Psoas muscle (tissue), 8 donors: ENCODE results near the gene TSHZ2. TPM values are rescaled to one million over a fixed set of nuclear protein-coding genes. Genes with fewer than 3 reads are reported as not detected.

ENCODE experiments used
- ATAC-seq, 4 donors: fragments of 200-7000 bp; cut with Tn5 transposase; one replicate each; pipeline ENCODE4 v1.9.1; 2020; ENCODE audit warnings: moderate library complexity in 3 of 4, mild to moderate bottlenecking in 2 of 4
- DNase-seq, 2 donors: peaks; one replicate each; pipeline ENCODE4 v3.0.0-alpha.2; 2020
- H3K27ac ChIP-seq: fragments of 200-600 bp; one replicate; pipeline ENCODE4 v1.8.0; 2022
- H3K27me3 ChIP-seq, 3 donors: fragments of 200-600 bp in 1 of 3; one replicate each; pipeline versions ENCODE4 v1.6.1 to v1.8.0; 2013 to 2022; ENCODE audit warnings: low read length in 2 of 3, mild to moderate bottlenecking in 2 of 3, moderate library complexity in 1 of 3; ENCODE audit not compliant: insufficient read depth in 3 of 3
- H3K36me3 ChIP-seq, 2 donors: fragments of 200-600 bp in 1 of 2; one replicate each; pipeline versions ENCODE4 v1.6.1 to v1.8.0; 2013 to 2022; ENCODE audit warnings: low read depth in 1 of 2, mild to moderate bottlenecking in 1 of 2, moderate library complexity in 1 of 2; ENCODE audit not compliant: insufficient read depth in 1 of 2
- H3K4me1 ChIP-seq: fragments of 200-600 bp; one replicate; pipeline ENCODE4 v1.8.0; 2022
- H3K4me3 ChIP-seq: fragments of 200-600 bp; one replicate; pipeline ENCODE4 v1.8.0; 2022; ENCODE audit warnings: mild to moderate bottlenecking
- H3K9me3 ChIP-seq: fragments of 200-600 bp; one replicate; pipeline ENCODE4 v1.8.0; 2022
- WGBS, 3 donors: extraction: QIAGEN DNeasy Blood & Tissue Kit; methylation state at CpG; one replicate each; pipeline versions ENCODE4 v1.1.6 to v1.1.7; 2013; 5-methylcytosine and 5-hydroxymethylcytosine counted together
- intact Hi-C, 2 donors: fragments of 100-400 bp; cut with DNase I; formaldehyde crosslinking; loops; one replicate each; pipeline versions ENCODE4 v1.11.0 to v1.14.2; 2022
- polyA plus RNA-seq, 3 donors: library from polyadenylated mRNA; stranded (reverse); fragments of 200-250 nt; gene quantifications; one replicate each; pipeline ENCODE4 v1.2.3, GENCODE V29; 2013
- total RNA-seq, 4 donors: library from RNA; stranded (reverse); fragmentation: NEBNext Ultra II Directional in 2 of 4; extraction: Animal tissue kit (Norgen Biotek cat#: 25700) in 2 of 4; gene quantifications; one replicate each; pipeline versions ENCODE4 v1.2.1 to v1.2.4, GENCODE V29; 2021 to 2023
- TF ChIP-seq, protein P1 (sequence below): fragments of 200-600 bp; IDR thresholded peaks from one replicate; pipeline ENCODE4 v1.8.0; 2022; ENCODE audit warnings: antibody characterized with exemption
- donor health status: healthy with polysubstance abuse.
- donor health status: DM: no; HTN: no; CAD: no; lungs with moderate emphysema.
- donor health status: Bipolar disorder and iron deficiency.
- donor health status: healthy.
- donor health status: DM: yes; HTN: yes; CAD: no.
- donor health status: DM: no; HTN: no; CAD: no.
- donor health status: DM: no; HTN: no; CAD: no.
- donor health status: DM: yes; HTN: yes; CAD: no.

The TSHZ2 gene
- total and polyA plus RNA-seq, 7 donors, result 0.39 to 7.5 (median 1.9) TPM

DNA sequence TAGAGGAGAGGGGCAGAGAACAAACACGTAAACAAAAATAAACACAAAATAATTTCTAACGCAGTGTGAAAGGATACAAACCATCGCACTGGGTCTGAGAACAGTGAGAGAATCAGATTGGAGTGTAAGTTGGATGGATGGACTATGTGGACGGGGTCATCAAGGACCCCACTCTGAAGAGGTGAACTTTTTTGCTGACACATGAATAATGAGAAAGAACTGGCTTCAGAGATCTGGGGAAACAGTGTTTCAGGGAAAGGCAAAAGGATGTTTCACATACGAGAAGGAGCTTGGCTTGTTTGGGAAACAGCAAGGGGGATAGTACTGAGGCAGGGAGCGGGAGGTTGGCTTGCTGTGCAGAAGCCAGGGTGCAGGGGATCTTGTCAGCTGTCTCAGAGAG lies 326.1 kb downstream of the TSHZ2 start:
- H3K9me3 ChIP-seq, result no peaks in the 10 kb centered on the region
- no peak for ATAC-seq

GRCh38 chr20:53298911-53299310 lies 326.8 kb downstream of the TSHZ2 start:
- no peak overlapping the region for H3K27ac ChIP-seq
- H3K4me3 ChIP-seq, result no peak overlapping the region
- no peak for ATAC-seq
- peaks cover 0 to 4% (median 0%) of the 10 kb centered on the region in 3 donors for H3K27me3 ChIP-seq
- no peaks in the 10 kb centered on the region for H3K36me3 ChIP-seq
- DNase-seq, result no peak
- TF ChIP-seq, protein P1, sequence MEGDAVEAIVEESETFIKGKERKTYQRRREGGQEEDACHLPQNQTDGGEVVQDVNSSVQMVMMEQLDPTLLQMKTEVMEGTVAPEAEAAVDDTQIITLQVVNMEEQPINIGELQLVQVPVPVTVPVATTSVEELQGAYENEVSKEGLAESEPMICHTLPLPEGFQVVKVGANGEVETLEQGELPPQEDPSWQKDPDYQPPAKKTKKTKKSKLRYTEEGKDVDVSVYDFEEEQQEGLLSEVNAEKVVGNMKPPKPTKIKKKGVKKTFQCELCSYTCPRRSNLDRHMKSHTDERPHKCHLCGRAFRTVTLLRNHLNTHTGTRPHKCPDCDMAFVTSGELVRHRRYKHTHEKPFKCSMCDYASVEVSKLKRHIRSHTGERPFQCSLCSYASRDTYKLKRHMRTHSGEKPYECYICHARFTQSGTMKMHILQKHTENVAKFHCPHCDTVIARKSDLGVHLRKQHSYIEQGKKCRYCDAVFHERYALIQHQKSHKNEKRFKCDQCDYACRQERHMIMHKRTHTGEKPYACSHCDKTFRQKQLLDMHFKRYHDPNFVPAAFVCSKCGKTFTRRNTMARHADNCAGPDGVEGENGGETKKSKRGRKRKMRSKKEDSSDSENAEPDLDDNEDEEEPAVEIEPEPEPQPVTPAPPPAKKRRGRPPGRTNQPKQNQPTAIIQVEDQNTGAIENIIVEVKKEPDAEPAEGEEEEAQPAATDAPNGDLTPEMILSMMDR, result no peak
- intact Hi-C loops, result no loop called here
- no peaks in the 10 kb centered on the region for H3K4me1 ChIP-seq
- WGBS, 3 donors, result 88 to 96% (median 95%) methylated on average over 1 of the region's 1 CpG
- no peaks in the 10 kb centered on the region for H3K9me3 ChIP-seq

More for the DNA sequence above, 326.1 kb downstream of the TSHZ2 start:
- no peak for DNase-seq
- 88 to 93% (median 88%) methylated on average over 6 of the region's 6 CpGs for WGBS, 3 donors
- Histone ChIP-seq H3K4me1 (no peaks in the 10 kb centered on the region), H3K27ac (no peak overlapping the region), H3K27me3 (peaks cover 0 to 4% (median 0%) of the 10 kb centered on the region in 3 donors), H3K36me3 (no peaks in the 10 kb centered on the region), H3K4me3 (no peak overlapping the region)
- intact Hi-C loops, result no loop called here
- TF ChIP-seq, protein P1, result no peak

GRCh38 chr20:53299831-53300230 lies 327.7 kb downstream of the TSHZ2 start:
- no peaks in the 10 kb centered on the region for H3K4me1 ChIP-seq
- WGBS, 3 donors, result 35 to 42% (median 35%) methylated on average over 4 of the region's 4 CpGs
- H3K27ac ChIP-seq, result no peak overlapping the region
- H3K36me3 ChIP-seq, result no peaks in the 10 kb centered on the region
- H3K4me3 ChIP-seq, result no peak overlapping the region
- no peak for ATAC-seq
- TF ChIP-seq, protein P1, result no peak
- H3K27me3 ChIP-seq, result peaks cover 0 to 4% (median 0%) of the 10 kb centered on the region in 3 donors
- intact Hi-C loops, result no loop called here
- H3K9me3 ChIP-seq, result no peaks in the 10 kb centered on the region
- no peak for DNase-seq

DNA sequence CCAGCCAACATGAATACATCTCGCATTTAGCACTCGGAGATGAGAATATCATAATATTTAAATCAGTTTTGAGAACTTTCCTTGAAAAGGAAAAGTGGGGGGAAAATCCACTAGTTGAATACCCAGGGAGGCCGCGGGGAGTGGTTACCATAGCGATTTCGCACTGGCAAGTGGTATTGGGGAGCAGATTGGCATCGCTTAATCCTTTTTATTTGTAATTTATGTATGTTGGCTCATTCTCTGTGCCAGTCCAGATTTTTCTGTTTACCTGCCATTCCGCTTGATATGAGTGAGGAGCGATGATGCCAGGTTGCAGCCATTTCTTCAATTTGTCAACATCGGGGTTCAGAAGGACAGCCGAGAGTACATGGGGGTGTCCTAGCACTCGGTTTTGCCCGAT lies 329.7 kb downstream of the TSHZ2 start:
- H3K27ac ChIP-seq, result no peak overlapping the region
- H3K36me3 ChIP-seq, result no peaks in the 10 kb centered on the region
- TF ChIP-seq, protein P1, result no peak
- H3K9me3 ChIP-seq, result no peaks in the 10 kb centered on the region
- H3K4me3 ChIP-seq, result no peak overlapping the region
- H3K4me1 ChIP-seq, result no peaks in the 10 kb centered on the region
- ATAC-seq, result no peak
- DNase-seq, result no peak
- 93 to 96% (median 96%) methylated on average over 13 of the region's 13 CpGs for WGBS, 3 donors
- peaks cover 0 to 4% (median 0%) of the 10 kb centered on the region in 3 donors for H3K27me3 ChIP-seq
- intact Hi-C loops, result no loop called here
